ENCODE results near the gene LTBP3.

The LTBP3 gene

DNA sequence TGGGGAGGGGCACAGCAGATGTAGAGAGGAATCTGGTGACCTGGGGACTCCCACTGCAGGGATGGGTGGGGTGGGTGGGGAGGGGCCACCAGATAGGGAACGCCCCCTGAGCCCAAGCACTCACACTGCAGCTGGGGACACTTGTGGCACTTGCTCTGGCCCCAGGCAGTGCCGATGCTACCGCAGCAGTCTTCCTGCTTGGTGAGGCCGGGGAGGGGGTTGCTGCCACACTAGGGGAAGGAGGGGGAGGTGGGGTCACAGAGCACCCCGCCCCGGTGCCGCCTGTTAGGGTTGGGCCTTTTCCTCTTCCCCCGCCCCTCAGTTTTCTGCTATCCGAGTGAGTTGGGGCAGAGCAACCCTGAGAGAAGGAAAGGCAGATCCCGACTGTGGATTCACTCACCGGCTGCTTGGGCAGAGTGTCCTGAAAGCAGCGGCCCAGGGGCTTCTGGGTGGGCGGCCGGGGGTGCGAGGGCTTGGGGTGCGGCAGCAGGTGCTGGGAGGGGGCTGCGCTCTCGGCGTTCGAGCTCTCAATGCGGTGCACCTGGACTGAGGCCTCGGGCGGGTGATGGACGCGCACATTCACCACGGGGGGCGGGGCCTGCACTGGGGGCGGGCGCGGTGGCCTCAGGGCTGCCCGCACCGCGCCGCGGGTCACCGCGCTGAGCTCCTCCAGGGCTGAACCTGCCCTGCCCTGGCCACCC lies 4.7 kb downstream of the LTBP3 start:
- CTCF ChIA-PET = interaction anchor here (1.1 to 2.7 kb wide), 5 partner anchors 10 to 18 kb away, joined by 3 to 16 read pairs (median 6); partner anchors contain the start of gene ZNRD2
- no peak for DNase-seq (ENCODE audit: extremely low spot score)
- TF ChIP-seq, protein P1, sequence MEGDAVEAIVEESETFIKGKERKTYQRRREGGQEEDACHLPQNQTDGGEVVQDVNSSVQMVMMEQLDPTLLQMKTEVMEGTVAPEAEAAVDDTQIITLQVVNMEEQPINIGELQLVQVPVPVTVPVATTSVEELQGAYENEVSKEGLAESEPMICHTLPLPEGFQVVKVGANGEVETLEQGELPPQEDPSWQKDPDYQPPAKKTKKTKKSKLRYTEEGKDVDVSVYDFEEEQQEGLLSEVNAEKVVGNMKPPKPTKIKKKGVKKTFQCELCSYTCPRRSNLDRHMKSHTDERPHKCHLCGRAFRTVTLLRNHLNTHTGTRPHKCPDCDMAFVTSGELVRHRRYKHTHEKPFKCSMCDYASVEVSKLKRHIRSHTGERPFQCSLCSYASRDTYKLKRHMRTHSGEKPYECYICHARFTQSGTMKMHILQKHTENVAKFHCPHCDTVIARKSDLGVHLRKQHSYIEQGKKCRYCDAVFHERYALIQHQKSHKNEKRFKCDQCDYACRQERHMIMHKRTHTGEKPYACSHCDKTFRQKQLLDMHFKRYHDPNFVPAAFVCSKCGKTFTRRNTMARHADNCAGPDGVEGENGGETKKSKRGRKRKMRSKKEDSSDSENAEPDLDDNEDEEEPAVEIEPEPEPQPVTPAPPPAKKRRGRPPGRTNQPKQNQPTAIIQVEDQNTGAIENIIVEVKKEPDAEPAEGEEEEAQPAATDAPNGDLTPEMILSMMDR (IDR thresholded peaks at IDR 0.05; ENCODE audit: control extremely low read depth, extremely low read depth, low read depth, missing control alignments) = no peak
- POLR2A ChIA-PET = interaction anchor here (0.5 to 1.4 kb wide), 2 partner anchors 14 to 47 kb away, joined by 3 to 6 read pairs; no protein-coding TSS in a partner anchor

DNA sequence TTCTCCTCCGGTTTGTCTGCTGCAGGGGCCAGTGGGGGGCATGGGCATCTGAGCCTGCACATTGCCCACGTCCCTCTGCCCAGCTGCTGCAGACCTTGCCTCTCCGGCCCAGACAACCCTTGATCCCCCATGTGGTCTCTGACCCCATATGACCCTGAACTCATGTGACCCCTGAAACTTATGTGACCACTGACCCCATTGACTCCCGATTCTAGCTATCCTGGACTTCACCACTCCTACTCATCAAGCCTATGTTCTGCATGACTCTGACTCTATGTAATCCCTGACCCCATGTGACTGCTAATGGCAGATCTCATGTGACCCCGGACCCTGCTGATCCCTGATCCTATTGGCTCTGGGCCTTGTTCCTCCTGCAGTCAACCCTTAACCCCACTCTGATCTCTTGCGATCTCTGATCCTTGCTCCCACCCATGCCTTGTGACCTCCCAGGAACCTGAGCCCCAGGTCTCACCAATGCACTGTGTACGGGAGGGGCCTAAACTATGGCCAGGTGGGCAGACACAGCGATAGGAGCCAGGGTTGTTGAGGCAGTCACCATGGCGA lies 5.7 kb downstream of the LTBP3 start:
- DNase-seq (ENCODE audit: extremely low spot score) = no peak
- POLR2A ChIA-PET = interaction anchor here (0.5 to 1.4 kb wide), 2 partner anchors 13 to 46 kb away, joined by 3 to 6 read pairs; no protein-coding TSS in a partner anchor
- TF ChIP-seq, protein P1 (IDR thresholded peaks at IDR 0.05; ENCODE audit: control extremely low read depth, extremely low read depth, low read depth, missing control alignments) = no peak
- CTCF ChIA-PET = interaction anchor here (0.8 to 2.7 kb wide), 11 partner anchors 9 to 223 kb away, joined by 3 to 30 read pairs (median 6); partner anchors contain the start of gene ZNRD2

DNA sequence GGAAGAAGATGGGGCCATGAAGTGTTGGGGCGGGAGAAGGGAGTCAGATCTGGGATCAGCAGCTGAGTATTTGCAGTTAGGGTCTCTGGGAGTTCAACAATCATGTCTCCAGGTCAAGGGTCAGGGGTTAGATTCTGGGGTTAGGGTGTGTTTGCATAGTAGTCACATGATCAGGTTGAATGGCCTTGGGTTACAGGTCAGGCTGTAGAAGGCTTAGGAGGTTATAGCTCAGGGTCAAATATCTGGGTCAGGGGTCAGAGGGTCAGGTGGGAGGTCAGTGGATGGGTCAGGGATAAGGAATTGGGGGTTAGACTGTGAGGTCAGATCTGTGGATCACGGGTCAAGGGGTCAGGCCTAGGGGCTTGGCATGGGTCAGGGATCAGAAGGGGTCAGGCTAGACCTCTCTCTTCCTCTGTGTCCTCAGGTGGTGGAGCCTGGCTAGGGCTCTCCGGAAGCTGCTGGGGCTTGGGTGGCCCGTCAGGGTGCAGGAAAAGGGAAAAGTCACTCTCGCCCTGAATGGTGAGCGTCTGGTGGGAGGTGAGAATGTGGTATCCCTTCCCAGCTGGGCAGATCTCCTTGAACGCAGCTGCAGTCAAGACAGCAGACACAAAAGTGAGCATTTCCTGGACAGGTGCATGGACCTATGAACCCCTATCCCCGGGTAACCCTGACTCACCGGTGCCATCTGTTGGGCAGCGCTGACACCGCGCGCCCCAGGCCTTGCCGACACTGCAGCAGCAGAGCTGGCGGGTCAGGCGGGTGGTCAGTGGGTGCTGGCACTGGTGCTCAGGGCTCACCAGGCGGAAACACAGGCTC lies 6.4 kb downstream of the LTBP3 start:
- ChIA-PET CTCF (interaction anchor here (0.6 to 2.7 kb wide), 11 partner anchors 9 to 222 kb away, joined by 3 to 30 read pairs (median 6); partner anchors contain the start of gene ZNRD2), POLR2A (no interaction called here)
- TF ChIP-seq, protein P1 (IDR thresholded peaks at IDR 0.05; ENCODE audit: control extremely low read depth, extremely low read depth, low read depth, missing control alignments) = peak; percentile 84
- DNase-seq (ENCODE audit: extremely low spot score) = peak; percentile 75

DNA sequence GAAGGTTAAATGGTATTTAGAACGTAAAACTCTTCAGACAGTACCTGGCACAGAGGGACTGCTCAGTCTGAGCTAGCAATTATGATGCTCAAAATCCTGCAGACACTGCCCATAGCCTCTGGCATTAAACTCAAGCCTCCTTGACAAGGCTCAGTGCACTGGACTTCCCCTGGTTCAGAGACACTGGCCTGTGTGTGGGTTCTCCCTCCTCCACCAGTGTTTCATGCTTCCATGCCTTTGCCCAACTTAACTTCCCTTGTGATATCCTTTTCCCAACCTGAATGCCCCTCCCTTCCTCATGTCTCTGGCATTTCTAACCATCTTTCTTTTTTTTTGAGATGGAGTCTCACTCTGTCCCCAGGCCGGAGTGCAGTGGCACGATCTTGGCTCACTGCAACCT lies 9.1 kb downstream of the LTBP3 start:
- CTCF ChIA-PET = interaction anchor here (0.7 to 1.9 kb wide), 6 partner anchors 9 to 132 kb away, joined by 3 to 6 read pairs (median 4); no protein-coding TSS in a partner anchor
- POLR2A ChIA-PET = no interaction called here
- TF ChIP-seq, protein P1 (IDR thresholded peaks at IDR 0.05; ENCODE audit: control extremely low read depth, extremely low read depth, low read depth, missing control alignments) = no peak

DNA sequence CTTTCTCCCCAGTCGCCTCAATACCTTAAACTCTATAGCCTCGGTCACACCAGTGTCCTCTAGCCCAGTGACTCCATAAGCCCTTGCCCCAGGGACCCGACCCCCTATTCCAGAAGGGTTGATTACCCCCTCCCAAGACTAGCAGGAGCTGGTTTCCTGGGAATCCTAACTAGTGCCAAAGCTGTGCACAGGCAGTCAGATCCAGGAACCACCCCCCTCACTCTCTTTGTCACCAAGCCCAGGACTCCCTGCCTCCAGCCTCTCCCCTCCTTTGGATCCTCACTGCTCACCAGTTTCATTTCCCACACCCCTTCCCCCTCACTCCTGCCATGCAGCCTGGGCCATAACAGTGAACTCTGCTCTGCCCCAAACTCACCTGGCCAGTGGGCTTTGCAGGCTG lies 9.8 kb downstream of the LTBP3 start:
- TF ChIP-seq, protein P1 (IDR thresholded peaks at IDR 0.05; ENCODE audit: control extremely low read depth, extremely low read depth, low read depth, missing control alignments) = no peak
- no peak for DNase-seq (ENCODE audit: extremely low spot score)
- ChIA-PET POLR2A (no interaction called here), CTCF (interaction anchor here (0.9 to 1.9 kb wide), 5 partner anchors 8 to 131 kb away, joined by 3 to 6 read pairs (median 5); no protein-coding TSS in a partner anchor)

More for the DNA sequence above, 9.1 kb downstream of the LTBP3 start:
- no peak for DNase-seq (ENCODE audit: extremely low spot score)
